Thyroid gland (tissue), 4 donors: ENCODE results near the gene LAMA4. TPM values are rescaled to one million over a fixed set of nuclear protein-coding genes. Genes with fewer than 3 reads are reported as not detected.

Experiments
- DNase-seq, 2 donors: peaks; one replicate each; pipeline ENCODE4 v3.0.0-alpha.2; 2019
- H3K27ac ChIP-seq, 3 donors: fragments of 200-600 bp; sonication (generic); 1 replicate in 2 of 3; 2 replicates in 1 of 3; pipeline ENCODE4 v1.5.1; 2016 to 2019; ENCODE audit warnings: mild to moderate bottlenecking in 1 of 3, moderate library complexity in 1 of 3
- H3K27me3 ChIP-seq: fragments of 200-600 bp; sonication (generic); one replicate; pipeline ENCODE4 v1.5.1; 2019
- H3K36me3 ChIP-seq, 2 donors: fragments of 200-600 bp; sonication (generic); one replicate each; pipeline ENCODE4 v1.5.1; 2016 to 2019
- H3K4me1 ChIP-seq, 2 donors: fragments of 200-600 bp; sonication (generic); one replicate each; pipeline ENCODE4 v1.5.1; 2017 to 2019
- H3K4me3 ChIP-seq, 3 donors: fragments of 200-600 bp; sonication (generic); replicated peaks in 1 of 3; 1 replicate in 2 of 3; 2 replicates in 1 of 3; pipeline ENCODE4 v1.5.1; 2016; ENCODE audit warnings: mild to moderate bottlenecking in 1 of 3
- H3K9me3 ChIP-seq: fragments of 200-600 bp; sonication (generic); one replicate; pipeline ENCODE4 v1.5.1; 2017
- POLR2A ChIP-seq, 2 donors: fragments of 450-650 bp; IDR thresholded peaks; one replicate each; pipeline ENCODE4 v1.6.1; 2017; ENCODE audit warnings: antibody characterized with exemption in 2 of 2, mild to moderate bottlenecking in 2 of 2, moderate library complexity in 1 of 2
- WGBS, 2 donors: methylation state at CpG; one replicate each; pipeline ENCODE4 v1.1.5; 2017; 5-methylcytosine and 5-hydroxymethylcytosine counted together
- intact Hi-C: fragments of 100-400 bp; cut with DNase I; formaldehyde crosslinking; loops from one replicate; pipeline ENCODE4 v1.15.1; 2023
- total RNA-seq, 4 donors: library from RNA; depleted of rRNA; stranded (reverse); fragments of >200 nt; gene quantifications; one replicate each; pipeline ENCODE4 v1.2.3, GENCODE V29; 2016
- TF ChIP-seq, protein P1 (sequence below), 6 experiments: fragments of 200-600 bp in 3 of 6; fragments of 450-650 bp in 3 of 6; sonication (generic) in 3 of 6; IDR thresholded peaks; one replicate each; pipeline ENCODE4 v1.5.1; 2016 to 2019; ENCODE audit warnings: antibody characterized with exemption in 6 of 6, mild to moderate bottlenecking in 2 of 6, inconsistent platforms in 1 of 6, moderate library complexity in 1 of 6

LAMA4 gene
- total RNA-seq, 4 donors from 2014 or later, result 29.9 to 40.0 (median 35.3) TPM

DNA sequence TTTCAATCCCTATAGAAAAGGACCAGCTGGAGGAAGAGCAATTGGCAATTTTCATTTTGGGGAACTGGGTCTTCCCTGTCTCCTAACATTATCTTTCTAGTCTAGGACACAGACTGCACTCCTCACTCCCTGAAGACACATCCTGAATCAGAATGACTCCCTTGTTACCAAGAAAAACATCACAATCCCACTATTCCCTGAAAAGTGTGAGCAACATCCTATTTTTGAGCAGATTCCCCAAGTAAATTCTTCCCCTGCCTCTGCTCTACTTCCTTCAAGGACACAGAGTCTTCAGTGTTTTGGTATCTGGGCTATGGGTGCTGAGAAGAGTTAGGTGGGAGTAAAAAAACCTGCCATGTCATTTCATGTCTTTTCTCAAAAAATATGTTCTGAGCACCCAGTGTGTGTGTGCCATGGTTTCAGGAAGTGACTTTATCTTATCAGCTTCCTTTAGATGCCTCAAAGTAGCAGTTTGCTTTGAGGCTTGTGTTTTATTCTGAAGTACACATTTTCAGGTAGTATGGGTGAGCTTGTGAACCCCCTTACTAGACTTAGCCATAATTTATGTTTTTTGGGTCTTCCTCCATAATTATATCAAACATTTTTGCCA lies 12.4 kb downstream of the LAMA4 start:
- TF ChIP-seq, protein P1, sequence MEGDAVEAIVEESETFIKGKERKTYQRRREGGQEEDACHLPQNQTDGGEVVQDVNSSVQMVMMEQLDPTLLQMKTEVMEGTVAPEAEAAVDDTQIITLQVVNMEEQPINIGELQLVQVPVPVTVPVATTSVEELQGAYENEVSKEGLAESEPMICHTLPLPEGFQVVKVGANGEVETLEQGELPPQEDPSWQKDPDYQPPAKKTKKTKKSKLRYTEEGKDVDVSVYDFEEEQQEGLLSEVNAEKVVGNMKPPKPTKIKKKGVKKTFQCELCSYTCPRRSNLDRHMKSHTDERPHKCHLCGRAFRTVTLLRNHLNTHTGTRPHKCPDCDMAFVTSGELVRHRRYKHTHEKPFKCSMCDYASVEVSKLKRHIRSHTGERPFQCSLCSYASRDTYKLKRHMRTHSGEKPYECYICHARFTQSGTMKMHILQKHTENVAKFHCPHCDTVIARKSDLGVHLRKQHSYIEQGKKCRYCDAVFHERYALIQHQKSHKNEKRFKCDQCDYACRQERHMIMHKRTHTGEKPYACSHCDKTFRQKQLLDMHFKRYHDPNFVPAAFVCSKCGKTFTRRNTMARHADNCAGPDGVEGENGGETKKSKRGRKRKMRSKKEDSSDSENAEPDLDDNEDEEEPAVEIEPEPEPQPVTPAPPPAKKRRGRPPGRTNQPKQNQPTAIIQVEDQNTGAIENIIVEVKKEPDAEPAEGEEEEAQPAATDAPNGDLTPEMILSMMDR (IDR thresholded peaks at IDR 0.05), result no peak
- no peak for TF ChIP-seq POLR2A (IDR thresholded peaks at IDR 0.05)
- H3K4me3 ChIP-seq, result no peak overlapping the region
- H3K4me1 ChIP-seq, result peaks cover 4 to 9% of the 10 kb centered on the region in 2 donors
- no peaks in the 10 kb centered on the region for H3K36me3 ChIP-seq
- no peak for DNase-seq
- no peaks in the 10 kb centered on the region for H3K9me3 ChIP-seq
- H3K27ac ChIP-seq, result peak overlapping the region in 1 of 3 donors; percentile 16
- intact Hi-C loops, result no loop called here
- no peaks in the 10 kb centered on the region for H3K27me3 ChIP-seq

DNA sequence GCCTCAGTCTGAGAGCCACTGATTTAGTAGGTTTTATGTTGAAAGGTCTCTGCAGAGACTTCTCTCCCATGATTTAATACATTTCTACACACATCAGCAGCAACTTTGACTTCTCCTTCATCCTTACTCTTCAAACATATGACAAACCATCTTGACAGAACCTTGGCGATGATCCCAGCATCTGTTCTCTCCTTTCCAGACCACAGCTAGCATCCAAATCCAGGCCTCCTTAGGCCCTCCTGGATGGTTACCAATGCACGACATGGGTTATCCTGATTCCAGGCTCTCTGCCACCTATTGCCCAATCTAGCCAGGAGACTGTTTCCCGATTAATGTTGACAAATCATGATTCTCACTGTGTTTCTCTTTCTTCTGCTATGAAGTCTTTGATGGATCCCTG lies 16.8 kb downstream of the LAMA4 start:
- no peaks in the 10 kb centered on the region for H3K27me3 ChIP-seq
- 67 to 68% methylated on average over 3 of the region's 3 CpGs for WGBS, 2 donors
- no peak overlapping the region for H3K4me3 ChIP-seq
- no peaks in the 10 kb centered on the region for H3K36me3 ChIP-seq
- intact Hi-C loops, result no loop called here
- DNase-seq, result peak in 1 of 2 donors; percentile 14
- H3K27ac ChIP-seq, result peak overlapping the region; percentile 44 to 70 (median 60)
- no peaks in the 10 kb centered on the region for H3K9me3 ChIP-seq
- TF ChIP-seq, protein P1 (IDR thresholded peaks at IDR 0.05), result no peak
- no peak for TF ChIP-seq POLR2A (IDR thresholded peaks at IDR 0.05)
- peaks cover 0 to 4% of the 10 kb centered on the region in 2 donors for H3K4me1 ChIP-seq

DNA sequence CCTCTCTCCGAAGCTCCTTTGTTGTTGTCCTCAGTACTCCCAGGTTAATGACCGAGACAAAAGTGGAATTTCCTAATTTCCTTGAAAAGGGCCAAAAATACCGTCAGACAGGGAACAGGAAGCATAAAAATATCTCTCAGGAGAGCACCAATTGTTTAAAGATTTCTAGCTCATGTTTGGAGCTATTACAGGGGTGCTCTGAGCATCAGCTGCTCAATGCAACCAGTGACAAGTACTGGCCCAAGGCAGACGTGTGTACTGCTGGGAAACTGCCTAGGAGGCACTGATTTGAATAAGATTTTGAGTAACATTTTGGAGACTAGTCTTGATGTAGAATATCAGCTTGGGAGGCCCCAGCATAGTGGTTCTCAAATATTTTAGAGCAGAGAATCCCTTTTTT lies 17.3 kb downstream of the LAMA4 start:
- no peaks in the 10 kb centered on the region for H3K27me3 ChIP-seq
- DNase-seq, result no peak
- WGBS, 2 donors, result 71 to 73% methylated on average over 4 of the region's 4 CpGs
- TF ChIP-seq POLR2A (IDR thresholded peaks at IDR 0.05), result no peak
- TF ChIP-seq, protein P1 (IDR thresholded peaks at IDR 0.05), result no peak
- peak overlapping the region; percentile 44 to 70 (median 60) for H3K27ac ChIP-seq
- intact Hi-C loops, result no loop called here
- H3K36me3 ChIP-seq, result no peaks in the 10 kb centered on the region
- H3K4me3 ChIP-seq, result no peak overlapping the region
- peaks cover 0 to 4% of the 10 kb centered on the region in 2 donors for H3K4me1 ChIP-seq
- H3K9me3 ChIP-seq, result no peaks in the 10 kb centered on the region

DNA sequence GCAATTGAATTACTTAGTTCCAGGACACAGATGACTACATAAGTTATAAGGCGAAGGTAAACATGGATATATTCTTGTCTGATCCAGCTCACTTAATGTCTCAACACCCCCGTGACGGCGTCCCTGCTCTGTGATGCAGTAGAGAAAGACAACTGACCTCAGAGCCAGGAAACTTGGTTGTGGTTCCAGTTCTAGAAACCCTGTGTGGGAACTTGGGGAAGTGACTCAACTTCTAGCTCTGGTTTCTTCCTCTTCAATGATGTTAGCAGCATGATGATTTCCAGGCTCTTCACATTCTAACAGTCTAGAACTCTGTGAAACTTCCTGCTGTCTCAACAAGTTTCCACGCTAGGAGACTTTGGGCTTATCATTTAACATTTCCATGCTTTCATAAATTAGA lies 18.4 kb downstream of the LAMA4 start:
- WGBS, 2 donors, result 78 to 84% methylated on average over 5 of the region's 5 CpGs
- no peak for TF ChIP-seq POLR2A (IDR thresholded peaks at IDR 0.05)
- TF ChIP-seq, protein P1 (IDR thresholded peaks at IDR 0.05), result no peak
- Histone ChIP-seq H3K27ac (peak overlapping the region in 2 of 3 donors; percentile 60 to 70), H3K27me3 (no peaks in the 10 kb centered on the region), H3K9me3 (no peaks in the 10 kb centered on the region), H3K36me3 (no peaks in the 10 kb centered on the region), H3K4me3 (no peak overlapping the region), H3K4me1 (peaks cover 0 to 4% of the 10 kb centered on the region in 2 donors)
- intact Hi-C loops, result no loop called here
- DNase-seq, result no peak

DNA sequence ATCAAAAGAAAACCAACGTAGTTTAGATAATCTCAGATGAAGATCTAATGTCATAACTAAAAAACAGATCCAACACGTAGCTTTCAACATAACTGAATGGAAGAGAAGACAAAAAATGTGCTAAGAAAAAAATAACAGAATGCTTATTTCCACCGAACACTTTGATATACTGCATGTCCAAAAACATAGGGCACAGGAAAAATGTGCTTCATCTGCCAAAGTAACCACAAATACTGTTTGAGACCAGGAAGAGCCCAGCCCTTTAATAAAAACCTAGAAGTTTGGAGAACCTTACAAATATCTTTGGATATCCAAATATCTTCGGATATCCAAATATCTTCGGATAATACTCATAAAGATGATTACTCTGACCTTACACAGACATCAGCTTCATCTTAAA lies 19.8 kb downstream of the LAMA4 start:
- WGBS, 2 donors, result 57 to 63% methylated on average over 5 of the region's 5 CpGs
- peak overlapping the region; percentile 47 to 80 (median 65) for H3K27ac ChIP-seq
- H3K4me1 ChIP-seq, result peaks cover 0 to 4% of the 10 kb centered on the region in 2 donors
- H3K27me3 ChIP-seq, result no peaks in the 10 kb centered on the region
- no peak overlapping the region for H3K4me3 ChIP-seq
- H3K36me3 ChIP-seq, result no peaks in the 10 kb centered on the region
- DNase-seq, result no peak
- H3K9me3 ChIP-seq, result no peaks in the 10 kb centered on the region
- intact Hi-C loops, result no loop called here
- TF ChIP-seq POLR2A (IDR thresholded peaks at IDR 0.05), result no peak
- TF ChIP-seq, protein P1 (IDR thresholded peaks at IDR 0.05), result no peak
